ENCODE measurements around the gene MS4A1.
"Not testable (repeated sequence)": the region's sequence is repeated elsewhere in the genome, so short reads cannot be mapped to it uniquely, and the experiment has no call there.

The MS4A1 gene

GRCh38 chr11:60502221-60502775 is 46.7 kb downstream of the MS4A1 start:
- DNase-seq (ENCODE audit: low spot score) = no peak

GRCh38 chr11:60504219-60504905 is 48.7 kb downstream of the MS4A1 start:
- no peak for DNase-seq (ENCODE audit: low spot score)

- DNase-seq (ENCODE audit: low spot score) = not testable (repeated sequence)
Observed at GRCh38 chr11:60509609-60510008, 54.0 kb downstream of the MS4A1 start.

- not testable (repeated sequence) for DNase-seq (ENCODE audit: low spot score)
Observed at GRCh38 chr11:60510209-60510608, 54.6 kb downstream of the MS4A1 start.

GRCh38 chr11:60511393-60511792 is 55.7 kb downstream of the MS4A1 start:
- no peak for DNase-seq (ENCODE audit: low spot score)

GRCh38 chr11:60512651-60513225 is 57.1 kb downstream of the MS4A1 start:
- no peak for DNase-seq (ENCODE audit: low spot score)

- DNase-seq (ENCODE audit: low spot score) = no peak
Observed at GRCh38 chr11:60513496-60514460, 58.1 kb downstream of the MS4A1 start.

GRCh38 chr11:60515144-60515855 is 59.7 kb downstream of the MS4A1 start, which contains the start of gene MS4A13:
Gene MS4A13, plus strand, starts transcription at chr11:60515392. Its CDS starts 2,692 bp downstream, at chr11:60518084.
- DNase-seq (ENCODE audit: low spot score) = no peak
